HFF-Myc (cell line): Measurements from ENCODE around the gene SH3D19.

Experiments
- DNase-seq: peaks from one replicate; pipeline ENCODE4 v3.0.0-alpha.2; 2011; ENCODE audit warnings: low read depth; ENCODE audit errors: extremely low read depth
- H3K4me3 ChIP-seq: replicated peaks from 2 replicates; pipeline ENCODE4 v1.5.1; 2011; ENCODE audit warnings: low read depth, mild to moderate bottlenecking, control low read depth, low read length
- TF ChIP-seq, protein P1 (sequence below): IDR thresholded peaks from 2 replicates; pipeline ENCODE4 v1.5.1; 2012; ENCODE audit warnings: mild to moderate bottlenecking, low read depth, low read length, control low read depth; ENCODE audit errors: missing control alignments

The SH3D19 gene

DNA sequence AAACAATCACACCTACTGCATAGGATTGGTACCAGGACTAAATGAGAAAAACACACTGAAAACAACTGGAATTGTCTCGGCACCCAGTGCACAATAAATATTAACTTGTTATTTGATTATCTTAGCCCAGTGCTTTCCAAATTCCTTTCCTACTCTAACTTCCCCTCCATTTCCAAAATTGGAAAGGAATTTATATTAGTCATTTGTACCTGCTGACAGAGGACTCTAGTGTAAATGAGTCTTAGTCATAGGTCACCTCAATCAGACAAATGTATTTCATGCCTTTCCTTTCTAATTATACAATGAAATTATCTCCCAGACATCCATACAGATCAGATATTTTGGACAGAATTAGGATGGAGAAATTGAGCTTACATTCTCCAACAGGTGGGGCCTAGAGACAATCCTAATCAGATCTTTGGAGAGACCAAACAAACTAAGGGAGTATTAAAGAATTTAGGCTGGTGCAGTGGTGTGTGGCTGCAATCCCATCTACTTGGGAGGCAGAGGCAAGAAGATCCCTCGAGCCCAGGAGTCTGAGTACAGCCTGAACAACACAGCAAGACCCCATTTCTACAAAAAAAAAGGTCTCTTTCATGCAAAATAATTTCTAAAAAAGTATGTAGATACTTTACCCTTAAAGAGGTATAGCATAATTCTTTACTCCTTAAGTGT is 10.1 kb downstream of the SH3D19 start:
- TF ChIP-seq, protein P1, sequence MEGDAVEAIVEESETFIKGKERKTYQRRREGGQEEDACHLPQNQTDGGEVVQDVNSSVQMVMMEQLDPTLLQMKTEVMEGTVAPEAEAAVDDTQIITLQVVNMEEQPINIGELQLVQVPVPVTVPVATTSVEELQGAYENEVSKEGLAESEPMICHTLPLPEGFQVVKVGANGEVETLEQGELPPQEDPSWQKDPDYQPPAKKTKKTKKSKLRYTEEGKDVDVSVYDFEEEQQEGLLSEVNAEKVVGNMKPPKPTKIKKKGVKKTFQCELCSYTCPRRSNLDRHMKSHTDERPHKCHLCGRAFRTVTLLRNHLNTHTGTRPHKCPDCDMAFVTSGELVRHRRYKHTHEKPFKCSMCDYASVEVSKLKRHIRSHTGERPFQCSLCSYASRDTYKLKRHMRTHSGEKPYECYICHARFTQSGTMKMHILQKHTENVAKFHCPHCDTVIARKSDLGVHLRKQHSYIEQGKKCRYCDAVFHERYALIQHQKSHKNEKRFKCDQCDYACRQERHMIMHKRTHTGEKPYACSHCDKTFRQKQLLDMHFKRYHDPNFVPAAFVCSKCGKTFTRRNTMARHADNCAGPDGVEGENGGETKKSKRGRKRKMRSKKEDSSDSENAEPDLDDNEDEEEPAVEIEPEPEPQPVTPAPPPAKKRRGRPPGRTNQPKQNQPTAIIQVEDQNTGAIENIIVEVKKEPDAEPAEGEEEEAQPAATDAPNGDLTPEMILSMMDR = no peak
- no peak for DNase-seq

DNA sequence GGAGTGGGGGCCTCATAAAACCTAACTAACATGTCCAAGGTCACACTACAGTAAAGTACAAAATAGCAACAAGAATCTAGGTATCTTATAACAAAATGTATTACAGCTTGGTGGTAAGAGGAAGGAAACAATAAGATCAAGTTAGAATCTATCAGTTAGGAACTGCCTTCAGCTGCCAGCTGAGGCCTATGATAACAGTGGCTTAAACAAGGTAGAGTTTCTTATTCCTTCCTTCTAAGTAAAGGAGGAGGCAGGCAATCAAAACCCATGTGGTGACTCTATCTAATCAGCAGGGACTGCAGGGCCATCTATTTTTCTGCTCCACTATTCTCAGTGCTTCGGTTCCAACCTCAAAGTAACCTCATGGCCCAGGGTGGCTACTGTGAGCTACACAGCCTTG is 10.9 kb downstream of the SH3D19 start:
- DNase-seq = no peak
- TF ChIP-seq, protein P1 = no peak
- no peak overlapping the region for H3K4me3 ChIP-seq

More for the DNA sequence above, 10.1 kb downstream of the SH3D19 start:
- no peak overlapping the region for H3K4me3 ChIP-seq

DNA sequence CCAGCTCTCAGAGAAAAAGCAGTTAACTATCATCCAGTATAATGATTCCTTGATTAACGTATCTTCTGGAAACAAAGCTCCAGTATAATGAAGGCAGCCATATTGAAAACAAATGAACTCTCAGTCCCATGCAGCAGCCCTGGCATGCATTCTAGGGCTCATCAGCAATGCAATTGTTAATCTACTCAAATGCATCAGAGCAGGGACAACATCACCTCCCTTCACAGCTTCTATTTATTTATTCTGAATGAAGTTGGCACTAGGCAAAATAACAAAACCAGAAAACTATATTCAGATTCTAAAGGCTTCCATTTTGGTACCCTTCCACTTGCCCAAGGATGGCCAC is 11.4 kb downstream of the SH3D19 start:
- TF ChIP-seq, protein P1 = no peak
- DNase-seq = no peak
- no peak overlapping the region for H3K4me3 ChIP-seq

DNA sequence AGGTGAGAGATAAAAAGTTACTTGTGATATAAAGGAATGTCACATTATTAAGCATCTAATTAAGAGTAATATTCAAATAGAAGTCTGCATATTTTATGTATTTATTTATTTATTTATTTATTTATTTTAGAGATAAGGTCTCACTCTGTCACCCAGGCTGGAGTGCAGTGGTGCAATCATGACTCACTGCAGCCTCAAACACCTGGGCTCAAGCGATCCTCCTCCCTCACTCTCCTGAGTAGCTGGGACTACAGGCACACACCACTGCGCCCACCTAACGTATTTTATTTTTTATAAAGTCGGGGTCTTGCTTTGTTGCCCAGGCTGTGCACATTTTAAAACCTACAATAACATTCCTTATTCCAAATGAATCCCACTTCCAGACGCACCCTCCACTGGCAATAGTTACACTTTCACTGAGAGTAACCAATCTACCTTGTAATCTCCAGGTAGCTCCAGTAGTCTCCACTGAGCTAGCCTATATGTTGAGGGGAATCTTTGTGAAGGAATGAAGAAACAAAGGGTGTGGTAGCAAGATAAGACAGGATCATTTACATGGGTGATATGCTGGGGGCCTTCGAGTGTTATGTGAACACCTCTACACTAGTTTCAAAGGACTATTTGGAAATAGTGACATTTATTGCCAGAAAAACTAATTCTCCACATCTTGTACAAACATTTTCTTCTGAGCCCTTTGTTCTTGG is 11.9 kb downstream of the SH3D19 start:
- no peak for DNase-seq
- H3K4me3 ChIP-seq = no peak overlapping the region

DNA sequence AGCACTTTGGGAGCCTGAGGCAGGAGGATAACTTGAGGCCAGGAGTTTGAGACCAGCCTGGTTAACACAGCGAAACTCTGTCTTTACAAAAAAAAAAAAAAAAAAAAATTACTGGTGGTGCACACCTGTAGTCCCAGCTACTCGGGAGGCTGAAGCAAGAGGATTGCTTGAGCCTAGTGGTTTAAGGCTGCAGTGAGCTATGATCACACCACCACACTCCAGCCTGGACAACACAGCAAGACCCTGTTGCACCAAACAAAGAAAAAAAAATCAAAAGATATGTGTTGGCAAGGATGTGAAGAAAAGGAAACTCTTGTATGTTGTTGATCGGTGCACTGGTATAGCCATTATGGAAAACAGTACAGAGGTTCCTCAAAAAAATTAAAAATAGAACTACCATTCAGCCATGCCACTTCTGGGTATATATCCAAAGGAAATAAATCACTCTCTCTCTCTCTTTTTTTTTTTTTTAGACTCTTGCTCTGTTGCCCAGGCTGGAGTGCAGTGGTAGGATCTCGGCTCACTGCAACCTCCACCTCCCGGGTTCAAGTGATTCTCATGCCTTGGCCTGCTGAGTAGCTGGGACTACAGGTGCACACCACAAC is 15.2 kb downstream of the SH3D19 start:
- no peak overlapping the region for H3K4me3 ChIP-seq
- TF ChIP-seq, protein P1 = no peak
- DNase-seq = no peak

More for the DNA sequence above, 11.9 kb downstream of the SH3D19 start:
- TF ChIP-seq, protein P1 = no peak

DNA sequence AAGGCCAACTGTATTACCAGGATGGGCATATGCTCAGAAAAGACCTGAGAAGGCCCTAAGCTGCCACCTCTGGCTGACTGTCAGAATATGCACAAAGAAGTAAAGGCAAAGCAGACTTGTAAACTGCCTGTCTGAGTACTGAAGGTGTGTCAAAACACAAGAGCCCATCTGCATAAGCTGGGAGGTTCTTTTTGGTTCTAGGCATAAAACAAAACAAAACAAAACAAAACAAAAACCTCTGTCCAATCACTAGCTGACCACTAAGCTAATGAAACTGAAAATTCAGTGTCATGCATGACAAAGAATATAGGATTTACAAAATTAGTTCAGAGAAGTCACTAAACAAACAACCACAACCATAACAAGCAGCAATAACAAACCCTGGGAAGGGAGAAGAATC is 20.6 kb downstream of the SH3D19 start:
- no peak overlapping the region for H3K4me3 ChIP-seq
- TF ChIP-seq, protein P1 = no peak
- DNase-seq = no peak
